ENCODE results near the gene SLC6A4. TPM values are rescaled to one million over a fixed set of nuclear protein-coding genes. Genes with fewer than 3 reads are reported as not detected.

Gene SLC6A4
- polyA plus RNA-seq, 3 donors, result not detected

GRCh38 chr17:30243002-30243401 lies 7.5 kb upstream of the SLC6A4 start:
- no peak overlapping the region for H3K4me3 Mint-ChIP-seq
- H3K27ac ChIP-seq (ENCODE audit: low read depth in 1 of 2, low read length in 2 of 2), result no peak overlapping the region
- H3K79me2 ChIP-seq (ENCODE audit: insufficient read depth, low read length), result no peaks in the 10 kb centered on the region
- H3K4me3 ChIP-seq (replicated peaks in 1 of 3; ENCODE audit: low read depth in 2 of 3, low read length in 3 of 3), result no peak overlapping the region
- no CpG with 5 or more reads among the region's 4 CpGs for WGBS (ENCODE audit: insufficient coverage)
- H3K9me3 ChIP-seq (replicated peaks in 1 of 2; ENCODE audit: control insufficient read depth in 1 of 2, insufficient read depth in 1 of 2, low read length in 2 of 2), result peaks cover 3% of the 10 kb centered on the region in 2 donors
- peaks cover 15 to 26% (median 26%) of the 10 kb centered on the region in 3 donors for H3K27me3 Mint-ChIP-seq (ENCODE audit: low read depth in 3 of 3)
- no peak overlapping the region for H2AFZ ChIP-seq (ENCODE audit: insufficient read depth, low read depth, low read length, poor library complexity, severe bottlenecking)
- peaks cover 7% of the 10 kb centered on the region for H3K4me1 Mint-ChIP-seq
- H3K4me2 ChIP-seq (replicated peaks; ENCODE audit: extremely low read depth, low read length, poor library complexity, severe bottlenecking), result no peak overlapping the region
- no peak for TF ChIP-seq CTCF (IDR thresholded peaks at IDR 0.05)
- peaks cover 0 to 2% of the 10 kb centered on the region in 2 donors for H3K4me1 ChIP-seq (ENCODE audit: control insufficient read depth in 1 of 2, insufficient read depth in 2 of 2, low read length in 2 of 2)
- intact Hi-C loops (cut with micrococcal nuclease), result loop anchor here in 1 of 2 donors (10.0 kb wide), 1 partner anchor 58 kb away; no protein-coding TSS in a partner anchor
- H3K36me3 ChIP-seq (replicated peaks in 1 of 2; ENCODE audit: control insufficient read depth in 1 of 2, insufficient read depth in 2 of 2, low read length in 2 of 2), result peaks cover 9 to 16% of the 10 kb centered on the region in 2 donors
- H3K27ac Mint-ChIP-seq, result no peak overlapping the region
- H3K9ac ChIP-seq (ENCODE audit: insufficient read depth, low read length, poor library complexity, severe bottlenecking), result no peak overlapping the region
- peaks cover 0 to 17% (median 8%) of the 10 kb centered on the region in 7 donors for H3K9me3 Mint-ChIP-seq
- no peaks in the 10 kb centered on the region for H4K20me1 ChIP-seq (ENCODE audit: insufficient read depth, low read length)
- H3K27me3 ChIP-seq (ENCODE audit: control insufficient read depth in 2 of 2, insufficient read depth in 2 of 2, low read length in 2 of 2), result peaks cover 5 to 18% of the 10 kb centered on the region in 2 donors
- DNase-seq, result no peak
- H3K36me3 Mint-ChIP-seq, result peaks cover 18 to 19% of the 10 kb centered on the region in 2 donors

GRCh38 chr17:30241051-30241450 lies 5.6 kb upstream of the SLC6A4 start:
- Histone ChIP-seq H3K4me3 (replicated peaks in 1 of 3; ENCODE audit: low read depth in 2 of 3, low read length in 3 of 3) (no peak overlapping the region), H3K4me1 (ENCODE audit: control insufficient read depth in 1 of 2, insufficient read depth in 2 of 2, low read length in 2 of 2) (peaks cover 13 to 16% of the 10 kb centered on the region in 2 donors), H4K20me1 (ENCODE audit: insufficient read depth, low read length) (no peaks in the 10 kb centered on the region), H3K27me3 (ENCODE audit: control insufficient read depth in 2 of 2, insufficient read depth in 2 of 2, low read length in 2 of 2) (peaks cover 17 to 35% of the 10 kb centered on the region in 2 donors), H3K4me2 (replicated peaks; ENCODE audit: extremely low read depth, low read length, poor library complexity, severe bottlenecking) (no peak overlapping the region), H3K79me2 (ENCODE audit: insufficient read depth, low read length) (no peaks in the 10 kb centered on the region), H2AFZ (ENCODE audit: insufficient read depth, low read depth, low read length, poor library complexity, severe bottlenecking) (no peak overlapping the region), H3K36me3 (replicated peaks in 1 of 2; ENCODE audit: control insufficient read depth in 1 of 2, insufficient read depth in 2 of 2, low read length in 2 of 2) (no peaks in the 10 kb centered on the region), H3K27ac (ENCODE audit: low read depth in 1 of 2, low read length in 2 of 2) (no peak overlapping the region), H3K9ac (ENCODE audit: insufficient read depth, low read length, poor library complexity, severe bottlenecking) (no peak overlapping the region), H3K9me3 (replicated peaks in 1 of 2; ENCODE audit: control insufficient read depth in 1 of 2, insufficient read depth in 1 of 2, low read length in 2 of 2) (peaks cover 3 to 9% of the 10 kb centered on the region in 2 donors)
- H3K4me1 Mint-ChIP-seq, result peaks cover 22% of the 10 kb centered on the region
- 100% methylated on average over 3 of the region's 6 CpGs for WGBS (ENCODE audit: insufficient coverage)
- peaks cover 0 to 28% (median 14%) of the 10 kb centered on the region in 7 donors for H3K9me3 Mint-ChIP-seq
- intact Hi-C loops (cut with micrococcal nuclease), result loop anchor here in 1 of 2 donors (10.0 kb wide), 1 partner anchor 56 kb away; no protein-coding TSS in a partner anchor
- no peak for DNase-seq
- H3K4me3 Mint-ChIP-seq, result no peak overlapping the region
- TF ChIP-seq CTCF (IDR thresholded peaks at IDR 0.05), result no peak
- peaks cover 34 to 46% (median 44%) of the 10 kb centered on the region in 3 donors for H3K27me3 Mint-ChIP-seq (ENCODE audit: low read depth in 3 of 3)
- H3K27ac Mint-ChIP-seq, result no peak overlapping the region
- H3K36me3 Mint-ChIP-seq, result peaks cover 4 to 6% of the 10 kb centered on the region in 2 donors

All from CD14-positive monocyte (primary cell).